Testis (tissue), 3 donors: ENCODE measurements around the gene ATL2. TPM values are rescaled to one million over a fixed set of nuclear protein-coding genes. Genes with fewer than 3 reads are reported as not detected.
"Not testable (repeated sequence)": the region's sequence is repeated elsewhere in the genome, so short reads cannot be mapped to it uniquely, and the experiment has no call there.

Experiments used
- DNase-seq: peaks from one replicate; pipeline ENCODE4 v3.0.0-alpha.2; 2019
- H3K27ac ChIP-seq, 2 donors: fragments of 200-600 bp; sonication (generic); one replicate each; pipeline ENCODE4 v1.5.1; 2019
- H3K27me3 ChIP-seq: fragments of 200-600 bp; sonication (generic); one replicate; pipeline ENCODE4 v1.5.1; 2019
- H3K36me3 ChIP-seq: fragments of 200-600 bp; sonication (generic); one replicate; pipeline ENCODE4 v1.5.1; 2017; ENCODE audit warnings: low read depth; ENCODE audit errors: missing control alignments
- H3K4me1 ChIP-seq: fragments of 200-600 bp; sonication (generic); one replicate; pipeline ENCODE4 v1.5.1; 2019
- H3K4me3 ChIP-seq, 2 donors: fragments of 200-600 bp; sonication (generic); one replicate each; pipeline ENCODE4 v1.5.1; 2017 to 2019
- H3K9me3 ChIP-seq: fragments of 200-600 bp; sonication (generic); one replicate; pipeline ENCODE4 v1.5.1; 2017
- CTCF ChIP-seq, 3 experiments: fragments of 450-650 bp in 2 of 3; fragments of 200-600 bp in 1 of 3; sonication (generic) in 1 of 3; IDR thresholded peaks; one replicate each; pipeline ENCODE4 v1.5.1; 2016 to 2019; ENCODE audit warnings: antibody characterized with exemption in 3 of 3, mild to moderate bottlenecking in 2 of 3, moderate library complexity in 1 of 3
- POLR2A ChIP-seq: fragments of 450-650 bp; IDR thresholded peaks from one replicate; pipeline ENCODE4 v1.6.1; 2017; ENCODE audit warnings: antibody characterized with exemption, mild to moderate bottlenecking, moderate library complexity
- WGBS, 2 donors: methylation state at CpG; one replicate each; pipeline ENCODE4 v1.1.5; 2018; 5-methylcytosine and 5-hydroxymethylcytosine counted together
- intact Hi-C: fragments of 100-400 bp; cut with DNase I; formaldehyde crosslinking; loops from one replicate; pipeline ENCODE4 v1.15.1; 2023; ENCODE audit warnings: low total_unique reads
- polyA plus RNA-seq: library from polyadenylated mRNA; stranded (reverse); fragments of 350-450 nt; fragmentation: Illumina TruSeq; extraction: RNeasy Lipid Tissue Mini Kit (QIAGEN cat#74804); gene quantifications from one replicate; pipeline ENCODE4 v1.2.3, GENCODE V29; 2014; ENCODE audit warnings: low read depth, low replicate concordance; ENCODE audit not compliant: insufficient read depth
- total RNA-seq, 2 donors: library from RNA; depleted of rRNA; stranded (reverse); fragments of >200 nt; gene quantifications; one replicate each; pipeline ENCODE4 v1.2.3, GENCODE V29; 2016

ATL2 gene
- total and polyA plus RNA-seq, 3 donors from 2014 or later = 38.8 to 96.3 (median 80.9) TPM

- H3K4me3 ChIP-seq = no peak overlapping the region
- no peaks in the 10 kb centered on the region for H3K9me3 ChIP-seq
- no peak for DNase-seq
- TF ChIP-seq CTCF (IDR thresholded peaks at IDR 0.05) = no peak
- TF ChIP-seq POLR2A = no peak
- H3K27ac ChIP-seq = no peak overlapping the region
- no peaks in the 10 kb centered on the region for H3K27me3 ChIP-seq
- intact Hi-C loops = no loop called here
- 91 to 96% methylated on average over 7 of the region's 7 CpGs for WGBS, 2 donors
- H3K4me1 ChIP-seq = no peaks in the 10 kb centered on the region
- H3K36me3 ChIP-seq = no peaks in the 10 kb centered on the region
These were observed 46.3 kb downstream of the ATL2 start for GRCh38 chr2:38330754-38331153.

GRCh38 chr2:38327580-38327979 is 49.5 kb downstream of the ATL2 start:
- TF ChIP-seq CTCF (IDR thresholded peaks at IDR 0.05) (no peak), POLR2A (no peak)
- no peak for DNase-seq
- Histone ChIP-seq H3K9me3 (no peaks in the 10 kb centered on the region), H3K27me3 (no peaks in the 10 kb centered on the region), H3K36me3 (no peaks in the 10 kb centered on the region), H3K4me3 (no peak overlapping the region), H3K27ac (no peak overlapping the region), H3K4me1 (peaks cover 3% of the 10 kb centered on the region)
- WGBS, 2 donors = 88 to 99% methylated on average over 9 of the region's 9 CpGs
- intact Hi-C loops = no loop called here

GRCh38 chr2:38323623-38324022 is 53.5 kb downstream of the ATL2 start:
- Histone ChIP-seq H3K9me3 (no peaks in the 10 kb centered on the region), H3K4me1 (peaks cover 3% of the 10 kb centered on the region), H3K27ac (no peak overlapping the region), H3K4me3 (no peak overlapping the region), H3K27me3 (no peaks in the 10 kb centered on the region), H3K36me3 (no peaks in the 10 kb centered on the region)
- WGBS, 2 donors = 65 to 74% methylated on average over 6 of the region's 6 CpGs
- no peak for TF ChIP-seq CTCF (IDR thresholded peaks at IDR 0.05)
- TF ChIP-seq POLR2A = no peak
- no peak for DNase-seq
- intact Hi-C loops = no loop called here

- no peaks in the 10 kb centered on the region for H3K9me3 ChIP-seq
- no peak overlapping the region for H3K27ac ChIP-seq
- no peak overlapping the region for H3K4me3 ChIP-seq
- intact Hi-C loops = no loop called here
- TF ChIP-seq CTCF (IDR thresholded peaks at IDR 0.05) (no peak), POLR2A (no peak)
- no peaks in the 10 kb centered on the region for H3K36me3 ChIP-seq
- DNase-seq = no peak
- H3K27me3 ChIP-seq = no peaks in the 10 kb centered on the region
- H3K4me1 ChIP-seq = peaks cover 3% of the 10 kb centered on the region
These were observed 54.7 kb downstream of the ATL2 start for GRCh38 chr2:38322224-38322914.

- WGBS, 2 donors = 79 to 83% methylated on average over 4 to 5 of the region's 5 CpGs
- not testable (repeated sequence) for H3K36me3 ChIP-seq, H3K27me3 ChIP-seq, H3K27ac ChIP-seq, H3K9me3 ChIP-seq, H3K4me1 ChIP-seq, DNase-seq, H3K4me3 ChIP-seq
- intact Hi-C loops = loop anchor here (10.0 kb wide), 1 partner anchor 216 kb away; no protein-coding TSS in a partner anchor
These were observed 57.8 kb downstream of the ATL2 start for GRCh38 chr2:38319240-38319639.
